NK-92 (cell line): ENCODE measurements around the gene RELL2.

Experiments
- DNase-seq: peaks from one replicate; lab custom pipeline; 2025; ENCODE audit not compliant: unreplicated experiment; lab: John Stamatoyannopoulos, UW

Gene RELL2

DNA sequence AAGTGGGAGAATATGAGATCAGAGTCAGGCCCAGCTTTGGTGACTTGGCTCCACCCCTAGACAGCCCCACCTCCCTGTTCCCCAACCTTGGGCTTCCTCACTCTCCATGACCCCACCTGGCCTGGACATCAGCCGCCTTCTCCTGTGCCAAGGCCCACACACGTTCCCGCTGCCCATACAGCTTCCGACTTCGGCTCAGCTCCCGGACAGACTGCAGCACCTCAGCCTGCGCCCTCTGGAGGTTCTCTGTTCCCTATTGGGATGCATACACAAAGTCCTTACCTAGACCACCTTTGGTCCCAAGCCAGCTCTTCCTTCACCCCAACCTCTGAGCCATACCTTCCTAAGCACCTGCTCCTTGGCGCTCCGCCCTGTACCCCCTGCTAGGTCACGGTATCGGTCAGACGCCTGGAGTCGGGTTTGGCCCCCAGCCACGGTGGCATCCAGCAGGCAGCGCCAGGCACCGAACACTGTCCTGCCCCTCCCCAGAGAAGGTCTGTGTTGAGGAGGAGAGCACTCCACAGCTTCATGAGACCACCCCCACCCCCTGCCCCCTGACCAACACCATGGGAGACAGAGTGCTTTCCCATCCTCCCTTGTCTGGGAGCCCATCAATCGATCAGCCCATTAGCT lies 12.4 kb downstream of the RELL2 start:
- DNase-seq = no peak

DNA sequence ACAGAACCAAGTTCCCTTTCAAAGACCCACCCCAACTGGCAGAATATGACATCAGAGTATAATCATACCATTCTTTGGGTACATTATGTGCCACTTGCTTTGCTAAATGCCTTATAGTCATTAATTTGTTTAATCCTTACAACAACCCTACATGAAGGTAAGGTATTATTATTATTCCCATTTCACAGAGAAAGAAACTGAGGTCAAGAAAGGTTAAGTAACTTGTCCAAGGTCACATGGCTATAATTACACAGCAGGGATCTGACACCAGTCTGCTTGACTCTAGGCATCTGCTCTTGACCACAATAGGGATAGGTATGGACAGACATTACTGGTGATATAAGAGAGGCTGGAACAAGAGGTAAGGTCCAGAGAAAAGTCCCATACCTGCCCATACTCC lies 13.2 kb downstream of the RELL2 start:
- DNase-seq = no peak

DNA sequence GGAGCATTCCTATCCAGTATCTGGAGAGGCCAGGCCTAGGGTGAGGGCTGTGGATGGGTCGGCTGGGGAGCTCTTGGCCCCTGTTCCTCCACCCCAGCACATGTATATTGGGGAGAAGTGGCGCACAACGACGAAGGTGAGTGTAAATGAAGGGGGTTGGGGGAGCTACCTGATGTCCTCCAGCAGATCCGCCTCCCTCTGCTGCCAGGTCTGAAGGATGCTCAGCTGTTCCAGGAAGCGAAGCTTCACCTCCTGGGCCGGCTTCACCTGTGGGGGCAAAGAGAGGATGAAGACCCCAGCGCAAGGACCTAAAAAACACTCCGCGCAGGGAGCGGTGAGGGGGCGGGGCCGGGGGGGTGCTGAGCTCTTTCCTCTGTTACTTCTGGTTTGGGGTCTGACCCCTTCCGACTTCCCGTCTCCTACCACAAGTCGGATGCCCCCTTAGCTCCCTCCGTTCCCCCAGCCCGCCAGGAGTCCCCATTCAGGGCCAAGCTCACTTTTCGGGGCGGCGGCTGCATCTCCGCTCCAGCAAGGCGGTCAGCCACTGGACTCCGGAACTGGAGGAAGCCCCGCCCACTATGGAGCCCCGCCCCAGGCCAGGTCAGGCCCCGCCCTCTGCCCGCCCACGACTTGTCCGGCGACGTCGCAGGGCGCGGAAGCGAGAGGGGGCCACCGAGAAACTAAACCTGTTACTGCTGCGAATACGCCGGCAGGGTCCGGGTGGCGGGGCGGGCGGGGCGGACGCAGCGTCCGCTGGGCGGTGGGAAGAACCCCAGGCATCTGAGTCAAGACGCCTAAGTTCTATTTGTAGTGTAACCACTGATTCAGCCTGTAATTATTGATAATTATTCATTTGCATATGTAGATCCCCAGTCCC lies 14.3 kb downstream of the RELL2 start, which contains the start of gene FCHSD1:
TSS of gene FCHSD1 (minus strand) at position 568 of the 877 bp plus-strand sequence. CDS start at position 518, 50 bp downstream.
- DNase-seq = no peak

DNA sequence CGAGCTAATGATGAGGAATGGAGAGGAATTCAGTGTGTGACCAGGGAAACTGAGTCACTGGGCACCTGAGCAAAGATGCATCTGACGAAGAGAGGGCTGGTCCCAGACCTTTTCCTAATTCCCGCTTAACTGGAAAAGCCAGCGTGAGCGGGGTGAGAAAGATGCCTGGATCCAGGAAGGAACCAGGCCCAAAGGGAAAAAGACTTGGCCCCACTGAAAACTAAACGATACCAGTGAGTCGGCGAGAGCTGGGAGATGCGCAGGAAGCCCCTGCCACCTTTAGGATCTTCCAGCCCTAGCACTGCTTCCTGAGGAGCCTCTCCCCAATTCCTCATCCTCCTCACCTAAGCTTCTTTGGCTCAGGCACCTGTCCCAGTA lies 14.9 kb downstream of the RELL2 start:
- no peak for DNase-seq

DNA sequence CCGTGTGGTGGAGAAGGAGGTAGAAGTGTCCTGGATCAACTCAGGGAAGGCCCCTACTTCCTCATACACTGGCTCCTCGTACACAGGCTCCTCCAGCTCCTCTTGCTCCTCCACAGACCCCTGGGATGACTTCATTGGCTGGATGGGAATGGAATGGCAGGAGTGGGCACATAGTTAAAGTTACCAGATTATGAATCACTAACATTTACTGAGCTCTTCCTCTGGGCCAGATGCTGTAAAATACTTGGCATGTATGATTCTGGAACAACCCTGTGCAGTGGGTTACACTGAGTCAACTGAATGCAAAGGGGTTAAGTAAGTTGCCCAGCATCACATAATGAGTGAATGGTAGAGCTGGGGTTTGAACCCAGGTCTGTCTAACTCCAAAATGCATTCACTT lies 17.5 kb downstream of the RELL2 start:
- DNase-seq = no peak

DNA sequence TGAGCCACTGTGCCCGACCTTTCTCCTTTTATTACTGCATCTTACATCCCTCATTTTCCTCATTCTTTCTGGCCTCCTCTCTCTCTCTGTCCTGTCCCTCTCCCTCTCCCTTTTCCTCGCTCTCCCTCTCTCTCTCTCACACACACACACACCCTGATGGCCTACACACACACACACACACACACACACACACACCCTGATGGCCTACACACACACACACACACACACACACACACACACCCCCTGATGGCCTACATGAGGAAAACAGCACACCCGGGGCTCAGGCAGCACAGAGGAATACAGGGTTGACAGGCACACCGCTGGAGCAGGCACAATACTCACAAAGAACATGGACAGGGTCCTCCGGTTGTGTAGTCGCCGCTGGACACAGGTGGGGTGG lies 18.2 kb downstream of the RELL2 start:
- no peak for DNase-seq

DNA sequence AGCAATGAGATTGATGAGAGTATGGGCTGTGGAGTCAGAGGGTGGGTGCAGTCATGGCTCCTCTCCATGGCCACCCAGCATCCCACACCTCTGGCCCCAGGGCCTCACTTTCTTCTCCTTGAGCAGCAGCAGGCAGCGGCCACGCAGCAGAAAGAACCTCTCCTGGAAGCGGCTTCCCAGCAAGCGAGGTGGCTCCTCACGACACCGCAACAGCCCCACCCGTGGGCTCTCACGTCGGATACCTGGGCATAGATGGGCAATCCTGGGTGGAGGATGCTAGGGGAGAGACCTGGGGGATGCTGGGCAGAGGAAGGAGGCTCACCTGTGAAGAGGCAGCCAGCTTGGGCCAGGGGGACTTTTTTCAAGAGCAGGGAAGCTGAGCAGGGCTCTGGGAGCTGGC lies 19.6 kb downstream of the RELL2 start:
- DNase-seq = no peak

DNA sequence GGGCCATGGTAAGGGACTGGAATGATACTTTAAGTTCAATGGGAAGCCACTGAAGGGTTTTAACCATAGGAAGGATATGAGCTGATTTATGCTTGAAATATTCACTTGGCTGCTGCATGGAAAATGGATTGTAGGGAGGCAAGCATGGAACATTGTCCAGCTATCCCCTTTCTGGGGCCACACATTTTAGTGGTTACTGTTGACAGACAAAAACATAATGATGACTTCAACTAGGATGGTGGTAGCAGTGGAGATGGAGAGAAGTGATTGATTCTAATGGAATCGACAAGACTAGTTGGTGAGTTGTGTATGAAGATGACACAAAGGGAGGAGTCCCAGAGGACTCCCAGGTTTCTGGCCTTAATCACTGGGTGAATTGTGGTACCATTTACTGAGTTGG lies 20.6 kb downstream of the RELL2 start:
- no peak for DNase-seq

DNA sequence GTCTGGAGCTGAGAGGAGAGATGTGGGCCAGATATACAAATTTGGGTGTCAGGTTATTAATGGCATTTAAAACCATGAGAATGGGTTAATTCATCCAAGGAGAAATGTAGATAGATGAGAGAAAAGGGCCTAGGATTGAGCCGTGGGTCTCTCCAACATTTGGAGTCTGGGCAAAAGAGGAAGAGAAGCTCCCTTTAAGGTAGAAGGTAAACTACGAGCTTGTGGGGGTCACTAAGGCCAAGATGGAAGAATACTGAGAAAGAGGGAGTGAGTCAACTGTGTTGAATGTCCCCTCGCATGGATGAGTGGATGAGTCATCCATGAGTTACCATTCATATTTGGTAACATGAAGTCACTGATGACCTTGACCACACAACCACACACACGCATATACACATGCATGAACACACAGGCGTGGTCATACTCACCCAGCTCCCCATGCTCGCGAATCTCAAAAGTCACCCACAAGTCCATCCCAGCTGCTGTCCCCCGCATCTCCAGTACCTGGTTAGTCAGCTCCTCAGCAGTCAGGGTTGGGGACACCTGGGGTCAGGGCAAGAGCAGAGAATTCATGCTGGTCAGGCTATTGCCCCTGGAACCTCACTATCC lies 21.2 kb downstream of the RELL2 start:
- no peak for DNase-seq

DNA sequence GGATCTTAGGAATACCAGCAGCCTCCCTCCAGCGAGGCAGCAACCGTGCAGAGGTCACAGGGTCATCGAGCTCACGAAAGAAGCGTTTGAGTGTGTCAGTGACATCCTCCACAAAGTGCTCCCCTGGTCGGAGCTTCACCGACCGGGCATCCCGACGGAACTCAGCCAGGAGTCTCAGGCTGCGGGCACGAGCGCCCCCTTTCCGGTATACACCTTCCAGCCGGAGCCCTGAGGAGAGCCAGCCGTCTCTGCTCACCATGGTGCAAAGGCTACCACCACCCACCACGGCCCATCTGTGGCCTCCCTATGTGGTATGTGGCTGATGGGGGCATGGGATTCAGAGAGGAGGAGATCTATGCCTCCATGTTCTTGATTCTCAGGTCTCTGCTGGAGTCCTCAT lies 25.2 kb downstream of the RELL2 start:
- no peak for DNase-seq

DNA sequence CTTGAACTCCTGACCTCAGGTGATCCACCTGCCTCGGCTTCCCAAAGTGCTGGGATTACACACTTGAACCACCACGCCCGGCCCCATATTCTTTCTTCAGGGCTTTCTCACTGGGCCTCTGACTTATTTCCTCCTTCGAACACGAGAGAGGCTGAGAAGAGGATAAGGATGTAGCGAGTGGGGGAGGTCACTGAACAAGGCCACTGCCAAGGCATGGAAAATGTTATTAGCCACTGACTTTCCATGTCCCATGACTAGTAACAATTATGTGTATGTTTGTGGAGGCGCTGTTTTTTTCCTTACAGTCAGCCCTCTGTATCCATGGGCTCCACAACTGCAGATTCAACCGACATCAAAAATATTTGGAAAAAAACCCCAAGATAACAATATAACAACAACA lies 26.7 kb downstream of the RELL2 start:
- DNase-seq = no peak

DNA sequence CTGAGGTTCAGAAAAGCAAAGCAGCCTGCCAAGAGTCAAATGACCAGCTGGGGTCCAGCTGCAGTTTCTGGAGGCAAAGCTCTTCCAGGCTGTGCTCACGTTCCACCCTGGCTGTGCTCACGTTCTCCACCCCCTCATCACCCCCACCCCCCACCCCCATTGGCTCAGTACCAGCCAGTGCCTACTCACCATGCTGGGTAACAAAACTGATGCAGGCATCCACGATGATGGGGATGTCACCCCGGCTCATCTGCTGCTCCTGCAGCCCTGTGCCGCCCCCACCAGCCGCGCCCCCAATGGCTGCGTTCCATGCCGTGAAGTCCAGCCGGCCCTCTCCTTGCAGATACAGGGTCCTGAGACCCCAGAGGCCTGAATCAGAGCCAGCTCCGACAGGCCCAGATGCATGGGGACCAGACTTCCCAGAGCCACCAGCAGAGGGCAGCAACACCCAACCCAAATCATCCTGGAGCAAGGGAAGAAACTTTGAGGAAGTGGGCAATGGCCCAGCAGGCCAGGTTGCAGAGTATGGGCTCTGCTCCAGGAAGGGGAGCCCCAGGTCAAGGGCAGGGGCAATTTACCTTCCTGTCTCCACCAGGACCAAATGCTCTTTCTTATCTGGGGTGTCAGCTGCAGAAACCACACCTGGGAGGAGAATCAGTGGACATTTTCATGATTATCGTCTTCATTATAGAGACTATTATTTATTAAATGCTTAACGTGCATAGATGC lies 28.1 kb downstream of the RELL2 start:
- DNase-seq = no peak

DNA sequence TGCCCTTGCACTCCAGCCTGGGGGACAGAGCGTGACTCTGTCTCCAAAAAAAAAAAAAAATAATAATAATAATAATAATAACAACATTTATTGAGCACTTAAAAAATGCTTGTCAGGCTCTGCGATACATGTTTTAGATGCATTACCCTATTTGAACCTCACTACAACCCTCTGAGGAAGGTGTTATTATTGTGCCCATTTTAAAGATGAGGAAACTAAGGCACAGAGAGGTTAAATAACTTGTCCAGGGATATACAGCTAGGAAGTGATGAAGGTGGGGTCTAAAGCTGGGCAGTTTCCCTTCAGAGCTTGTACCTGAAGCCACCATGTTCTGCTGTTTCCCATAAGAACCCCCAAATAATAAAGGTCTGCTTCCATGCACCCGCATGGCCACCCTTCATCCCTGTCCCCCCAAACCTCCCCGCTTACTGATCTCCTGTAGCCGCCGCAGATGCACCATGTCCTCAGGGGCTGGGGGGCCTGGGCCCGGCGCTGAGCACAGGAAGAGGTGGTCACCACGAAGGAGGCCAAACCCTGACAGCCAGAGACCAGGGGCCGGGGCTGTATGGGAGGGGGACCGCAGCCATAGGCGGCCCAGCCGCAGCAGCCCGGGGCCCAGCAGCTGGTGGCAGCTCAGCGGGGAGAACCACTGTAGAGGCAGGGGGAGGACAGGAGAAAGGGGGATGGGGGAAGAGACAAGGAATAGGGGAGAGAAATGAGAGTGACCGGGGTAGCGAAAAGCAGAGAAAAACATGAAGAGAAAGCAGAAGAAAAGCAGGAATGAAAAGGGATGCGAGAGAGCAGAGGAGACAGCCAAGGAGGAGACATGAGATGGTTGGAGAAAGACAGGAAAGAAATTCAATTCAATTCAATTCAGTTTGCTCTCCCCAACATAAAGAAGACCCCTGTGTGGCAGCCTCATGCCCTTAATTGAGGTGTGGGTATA lies 29.5 kb downstream of the RELL2 start:
- no peak for DNase-seq

DNA sequence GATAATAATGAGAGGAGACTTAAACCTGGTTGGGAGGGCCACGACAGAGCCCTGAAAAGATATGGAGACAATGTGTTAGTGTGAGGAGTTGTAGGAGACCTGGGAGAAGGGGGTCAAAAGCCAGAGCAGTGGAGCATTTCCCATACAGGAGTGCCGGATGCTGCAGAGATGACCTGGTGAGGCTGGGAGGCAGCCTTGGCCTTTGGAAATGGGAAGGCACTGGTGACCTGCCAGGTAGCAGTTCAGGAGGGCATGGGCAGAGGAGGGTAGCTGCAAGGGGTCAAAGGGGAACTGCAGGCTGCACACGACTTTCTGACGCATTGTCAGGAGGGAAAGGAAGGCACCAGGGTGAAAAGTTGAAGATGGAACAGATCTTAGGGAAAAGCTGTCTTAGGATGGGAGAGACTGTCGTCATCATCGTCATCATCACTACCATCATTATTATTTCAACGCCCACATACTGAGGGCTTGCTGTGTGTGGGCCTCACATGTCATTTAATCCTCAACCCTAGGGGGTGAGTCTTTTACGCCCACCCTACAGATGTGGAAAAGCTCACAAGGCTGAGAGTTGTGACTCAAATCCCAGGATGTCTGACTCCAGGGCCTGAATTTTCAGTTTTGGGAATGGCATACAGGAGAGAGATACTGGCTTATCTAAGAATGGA lies 31.9 kb downstream of the RELL2 start:
- DNase-seq = no peak

DNA sequence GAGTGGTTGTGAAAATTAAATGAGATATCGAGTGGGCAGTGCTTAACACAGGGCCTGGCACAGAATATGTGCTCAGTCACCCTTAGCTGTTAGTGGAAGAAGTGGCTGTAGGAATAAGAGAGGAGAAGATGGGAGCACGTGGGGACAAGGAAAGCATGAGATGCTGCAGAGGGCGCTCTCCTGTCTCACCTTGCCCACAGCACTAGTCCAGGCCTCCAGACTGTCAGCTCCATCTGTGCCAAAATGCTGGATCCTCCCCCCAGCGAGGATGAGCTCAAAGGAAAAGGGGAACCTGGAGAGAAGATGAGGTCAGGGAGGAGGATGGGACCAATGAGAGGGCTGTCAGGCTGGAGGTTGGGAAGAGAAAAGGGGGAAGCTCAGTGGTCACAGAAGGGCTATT lies 32.7 kb downstream of the RELL2 start:
- no peak for DNase-seq

DNA sequence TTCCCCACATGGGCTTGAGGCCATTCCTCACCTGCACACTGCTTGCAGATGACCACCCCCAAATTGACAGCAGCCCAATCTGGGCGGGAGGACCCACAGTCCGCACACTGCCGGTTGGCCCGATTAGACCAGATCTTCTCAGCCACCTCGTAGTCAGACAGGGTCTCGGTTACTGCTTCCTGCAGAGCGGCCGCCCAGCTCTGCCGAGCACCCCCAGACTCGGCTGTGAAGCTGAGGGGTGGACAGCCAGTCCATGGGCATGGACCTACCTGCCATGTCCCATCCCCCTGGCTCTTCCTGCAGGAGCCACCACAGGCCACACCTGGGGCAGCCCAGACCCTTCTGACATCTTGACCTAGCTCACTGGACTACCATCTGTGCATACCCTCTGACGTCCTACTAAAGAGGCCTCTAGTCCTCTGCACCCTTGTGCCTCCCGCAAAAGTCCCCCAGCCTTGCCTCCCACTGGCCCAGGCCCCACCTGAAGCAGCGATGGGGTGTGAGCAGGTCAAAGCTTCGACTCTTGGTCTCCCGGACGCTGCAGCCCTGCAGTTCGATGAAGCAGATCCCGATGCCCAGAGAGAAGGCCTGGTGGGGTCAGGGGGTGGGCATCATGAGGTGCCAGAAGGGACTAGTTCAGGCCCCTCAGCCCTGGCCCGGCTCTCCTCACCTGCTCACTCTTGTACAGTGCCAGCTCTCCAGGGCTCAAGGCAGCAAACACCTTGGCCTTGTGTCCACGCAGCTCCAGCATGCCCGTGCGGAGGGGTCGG lies 35.5 kb downstream of the RELL2 start:
- DNase-seq = no peak

DNA sequence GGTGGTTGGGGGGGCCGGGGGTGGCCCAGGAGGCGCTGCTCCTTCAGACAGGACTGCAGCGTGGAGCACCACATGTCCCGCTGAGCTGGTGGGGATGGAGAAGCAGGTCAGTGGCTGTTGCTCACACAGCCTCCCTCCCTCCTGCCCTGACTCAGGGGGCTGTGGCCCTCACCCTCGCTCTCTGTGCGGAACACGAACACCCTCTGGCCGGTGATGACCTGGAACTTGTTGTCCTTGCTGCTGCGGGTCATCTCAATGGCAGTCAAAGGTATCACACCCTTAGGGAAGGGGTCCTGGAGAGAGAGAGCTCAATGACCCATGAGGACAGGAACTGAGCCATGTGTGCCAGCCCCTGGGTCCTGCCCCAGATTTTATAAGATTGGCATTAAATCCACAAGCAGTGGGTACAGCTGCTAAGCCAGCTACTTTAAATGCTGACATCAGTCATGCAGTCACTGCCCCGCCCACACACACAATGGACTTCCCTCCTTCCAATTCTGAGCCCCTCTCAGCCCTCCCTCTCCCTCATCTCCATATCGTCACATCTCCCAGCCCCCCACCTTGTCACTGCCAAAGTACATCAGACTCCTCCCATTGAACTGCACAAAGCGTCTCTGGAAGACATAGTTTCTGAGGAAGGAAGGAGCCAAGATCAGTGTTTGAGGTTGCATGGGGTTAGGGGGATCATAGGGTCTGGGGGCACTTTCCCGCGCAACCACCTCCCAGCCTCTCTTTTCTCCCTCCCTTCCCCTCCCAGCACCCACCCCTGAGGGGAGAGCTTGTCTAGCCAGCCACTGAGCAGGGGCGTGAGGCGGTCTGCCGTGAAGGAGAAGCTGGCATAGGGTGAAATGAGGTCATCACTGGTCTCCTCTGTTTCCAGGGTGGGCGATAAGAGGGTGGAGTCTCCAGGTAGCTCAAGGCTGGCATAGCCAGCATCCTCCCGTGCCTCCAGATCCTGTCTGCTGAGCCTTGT lies 36.3 kb downstream of the RELL2 start:
- DNase-seq = no peak

DNA sequence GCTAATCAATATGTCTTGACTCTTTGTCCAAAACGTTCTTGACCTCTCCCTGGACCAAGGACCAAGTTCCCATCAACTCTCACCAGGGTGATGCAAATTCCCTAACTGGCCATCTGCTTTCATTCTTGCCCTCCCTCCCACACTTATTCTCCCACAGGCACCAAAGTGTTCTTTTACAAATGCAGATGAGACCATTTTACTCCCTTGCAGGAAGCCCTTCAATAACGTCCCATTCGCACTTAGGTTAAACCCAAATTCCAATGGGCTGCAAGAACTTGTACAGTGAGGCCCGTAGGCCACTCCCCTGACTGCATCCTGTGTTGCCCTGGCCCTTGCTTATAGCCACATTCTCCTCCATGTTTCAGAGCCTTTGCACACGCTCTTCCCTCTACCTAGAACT lies 38.0 kb downstream of the RELL2 start:
- DNase-seq = no peak
